ENCODE measurements around the gene KRT12. TPM values are rescaled to one million over a fixed set of nuclear protein-coding genes. Genes with fewer than 3 reads are reported as not detected.

Gene KRT12
- total RNA-seq, 2 experiments from 2014 or later, result not detected

DNA sequence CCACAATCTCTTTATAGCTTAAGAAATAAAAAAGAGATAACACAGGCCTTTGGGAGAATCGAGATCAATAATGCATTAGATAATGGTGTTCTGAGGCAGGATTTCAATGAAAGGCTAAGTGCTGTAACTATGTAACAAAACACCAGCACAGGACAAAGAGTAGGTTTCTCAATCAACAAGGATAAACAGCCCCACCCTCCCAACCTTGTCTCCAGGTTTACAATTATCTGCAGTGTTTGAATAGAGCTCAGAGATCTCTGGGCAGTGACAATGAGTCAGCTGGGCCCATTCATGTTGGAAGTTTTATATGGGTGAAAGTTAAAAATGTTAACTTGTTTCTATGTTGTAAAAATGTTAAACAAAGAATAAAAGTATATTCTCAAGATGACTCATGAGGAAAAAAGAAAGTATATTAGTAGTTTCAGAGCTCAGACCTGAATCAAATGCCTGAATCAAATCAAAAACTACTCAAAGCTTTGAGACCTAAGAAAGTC, 35.0 kb upstream of the KRT12 start:
- POLR2A ChIA-PET, result no interaction called here

DNA sequence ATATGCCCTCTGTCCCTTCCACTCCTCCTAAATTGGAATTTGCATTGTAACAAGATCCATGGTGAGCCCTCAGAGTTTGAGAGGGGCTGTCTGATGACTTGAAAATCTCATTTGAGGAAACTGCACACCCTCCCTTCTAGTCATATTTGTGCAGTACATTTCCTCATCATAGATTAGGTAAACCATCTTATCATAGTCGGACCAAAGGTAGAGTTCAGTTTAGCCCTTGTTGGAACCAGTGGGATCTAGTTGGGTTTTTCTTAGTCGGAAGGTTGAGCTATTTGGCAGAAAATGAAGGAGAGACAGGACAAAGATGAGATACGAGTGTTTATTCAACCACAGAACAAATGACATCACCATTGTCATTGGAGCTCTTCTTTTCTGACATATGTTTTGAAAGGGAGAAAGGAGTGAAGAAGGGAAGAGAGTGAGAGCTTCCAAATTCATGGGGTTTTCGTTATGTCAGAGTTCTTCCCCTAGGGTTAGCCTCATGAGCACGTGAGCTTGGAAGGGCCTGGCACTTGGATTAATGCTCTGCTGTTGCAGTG, 33.9 kb upstream of the KRT12 start:
- peaks cover 7% of the 10 kb centered on the region for H3K4me1 Mint-ChIP-seq
- no peaks in the 10 kb centered on the region for H3K36me3 Mint-ChIP-seq
- peaks cover 10% of the 10 kb centered on the region for H3K27me3 Mint-ChIP-seq
- H3K9me3 Mint-ChIP-seq, result no peaks in the 10 kb centered on the region
- no peak for ATAC-seq (ENCODE audit: low read depth)
- no peak overlapping the region for H3K27ac Mint-ChIP-seq
- POLR2A ChIA-PET, result no interaction called here
- DNase-seq, result no peak
- H3K4me3 Mint-ChIP-seq, result no peak overlapping the region

More for the DNA sequence above, 35.0 kb upstream of the KRT12 start:
- no peak overlapping the region for H3K4me3 Mint-ChIP-seq
- H3K27ac Mint-ChIP-seq, result no peak overlapping the region
- DNase-seq (no peak), ATAC-seq (ENCODE audit: low read depth) (no peak)
- H3K27me3 Mint-ChIP-seq, result peaks cover 8% of the 10 kb centered on the region
- no peaks in the 10 kb centered on the region for H3K9me3 Mint-ChIP-seq
- H3K4me1 Mint-ChIP-seq, result peaks cover 5% of the 10 kb centered on the region
- H3K36me3 Mint-ChIP-seq, result no peaks in the 10 kb centered on the region

- peaks cover 6% of the 10 kb centered on the region for H3K4me1 Mint-ChIP-seq
- peaks cover 12% of the 10 kb centered on the region for H3K27me3 Mint-ChIP-seq
- no peaks in the 10 kb centered on the region for H3K9me3 Mint-ChIP-seq
- H3K4me3 Mint-ChIP-seq, result no peak overlapping the region
- no peaks in the 10 kb centered on the region for H3K36me3 Mint-ChIP-seq
- POLR2A ChIA-PET, result no interaction called here
- no peak overlapping the region for H3K27ac Mint-ChIP-seq
- DNase-seq, result no peak
- no peak for ATAC-seq (ENCODE audit: low read depth)
Observed at GRCh38 chr17:40896916-40897455, 30.0 kb upstream of the KRT12 start.

DNA sequence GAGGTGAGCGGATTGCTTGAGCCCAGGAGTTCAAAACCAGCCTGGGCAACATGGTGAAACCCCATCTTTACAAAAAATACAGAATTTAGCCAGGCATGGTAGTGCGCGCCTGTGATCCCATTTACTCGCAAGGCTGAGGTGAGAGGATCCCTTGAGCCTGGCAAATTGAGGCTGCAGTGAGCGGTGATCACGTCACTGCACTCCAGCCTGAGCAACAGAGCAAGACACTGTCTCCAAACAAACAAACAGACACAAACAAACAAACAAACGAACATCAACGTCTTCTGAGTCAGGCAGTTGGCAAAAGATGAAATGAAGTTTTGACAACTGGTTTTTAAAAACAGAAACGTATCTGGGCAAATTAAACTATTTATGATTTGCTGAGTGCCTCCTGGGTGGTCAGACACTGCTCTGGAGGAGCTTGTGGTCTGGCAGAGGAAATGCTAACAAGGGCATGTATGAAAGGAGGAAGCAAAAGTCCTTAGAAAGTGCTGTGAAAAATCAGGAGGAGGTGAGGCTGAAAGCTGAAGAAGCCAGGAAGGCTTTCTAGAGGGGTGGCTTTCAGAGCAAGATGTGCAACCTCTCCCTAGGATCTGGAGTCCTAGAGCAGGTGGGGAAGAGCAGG, 28.2 kb upstream of the KRT12 start:
- POLR2A ChIA-PET, result no interaction called here
- Mint-ChIP-seq H3K9me3 (no peaks in the 10 kb centered on the region), H3K27me3 (peaks cover 12% of the 10 kb centered on the region), H3K27ac (no peak overlapping the region), H3K4me3 (no peak overlapping the region), H3K36me3 (no peaks in the 10 kb centered on the region), H3K4me1 (peaks cover 6% of the 10 kb centered on the region)
- no peak for DNase-seq
- no peak for ATAC-seq (ENCODE audit: low read depth)

DNA sequence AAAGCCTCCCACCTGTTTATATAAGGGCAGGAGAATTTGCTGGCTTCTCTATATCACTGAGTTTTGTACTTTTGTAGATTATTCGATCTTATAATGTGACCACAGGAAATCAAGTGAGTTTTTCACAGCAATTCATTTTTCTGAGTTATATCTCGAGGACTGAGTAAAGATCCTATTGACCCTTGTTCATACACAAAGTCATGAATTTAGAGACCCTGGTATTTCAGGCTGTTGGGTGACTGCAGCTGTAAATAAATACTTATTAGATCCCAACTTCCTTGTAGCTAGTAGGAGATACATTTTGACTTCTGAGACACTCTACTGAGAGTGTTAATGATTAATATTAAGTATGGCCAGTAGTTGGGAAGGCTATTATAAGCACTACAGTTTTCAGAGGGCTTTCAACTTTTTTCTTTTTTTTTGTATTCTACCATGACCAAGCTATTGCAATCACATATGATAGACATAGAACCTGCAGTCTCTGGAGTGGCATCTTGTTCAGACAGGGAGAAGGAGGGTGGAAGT, 21.2 kb upstream of the KRT12 start:
- ATAC-seq (ENCODE audit: low read depth) (no peak), DNase-seq (no peak)
- POLR2A ChIA-PET, result no interaction called here
- Mint-ChIP-seq H3K4me3 (no peak overlapping the region), H3K36me3 (no peaks in the 10 kb centered on the region), H3K9me3 (no peaks in the 10 kb centered on the region), H3K27ac (no peak overlapping the region), H3K4me1 (no peaks in the 10 kb centered on the region), H3K27me3 (peaks cover 45% of the 10 kb centered on the region)

GRCh38 chr17:40886090-40886489, 19.1 kb upstream of the KRT12 start:
- no peaks in the 10 kb centered on the region for H3K9me3 Mint-ChIP-seq
- H3K4me1 Mint-ChIP-seq, result no peaks in the 10 kb centered on the region
- POLR2A ChIA-PET, result no interaction called here
- no peak overlapping the region for H3K4me3 Mint-ChIP-seq
- no peak for ATAC-seq (ENCODE audit: low read depth)
- H3K27me3 Mint-ChIP-seq, result peaks cover 45% of the 10 kb centered on the region
- no peaks in the 10 kb centered on the region for H3K36me3 Mint-ChIP-seq
- DNase-seq, result no peak
- H3K27ac Mint-ChIP-seq, result no peak overlapping the region

- Mint-ChIP-seq H3K4me1 (no peaks in the 10 kb centered on the region), H3K27me3 (peaks cover 45% of the 10 kb centered on the region), H3K9me3 (no peaks in the 10 kb centered on the region), H3K27ac (no peak within 1 kb of the TSS), H3K36me3 (no peaks in the 10 kb centered on the region), H3K4me3 (no peak within 1 kb of the TSS)
- POLR2A ChIA-PET, result no interaction called here
- no peak for ATAC-seq (ENCODE audit: low read depth)
- no peak for DNase-seq
Observed at GRCh38 chr17:40884708-40885512, 17.9 kb upstream of the KRT12 start, which contains the start of gene KRT20. TSS of gene KRT20 (minus strand) at chr17:40885242. CDS start at chr17:40885185, 57 bp downstream.

- H3K36me3 Mint-ChIP-seq, result no peaks in the 10 kb centered on the region
Observed at GRCh38 chr17:40883626-40884334, 16.8 kb upstream of the KRT12 start.

GRCh38 chr17:40883031-40883430, 16.0 kb upstream of the KRT12 start:
- DNase-seq, result no peak
- H3K27ac Mint-ChIP-seq, result no peak overlapping the region
- no peaks in the 10 kb centered on the region for H3K9me3 Mint-ChIP-seq
- no peak for ATAC-seq (ENCODE audit: low read depth)
- H3K36me3 Mint-ChIP-seq, result no peaks in the 10 kb centered on the region
- H3K27me3 Mint-ChIP-seq, result peaks cover 28% of the 10 kb centered on the region
- no peaks in the 10 kb centered on the region for H3K4me1 Mint-ChIP-seq
- POLR2A ChIA-PET, result no interaction called here
- H3K4me3 Mint-ChIP-seq, result no peak overlapping the region

More at GRCh38 chr17:40883626-40884334, 16.8 kb upstream of the KRT12 start:
- Mint-ChIP-seq H3K27ac (no peak overlapping the region), H3K27me3 (peaks cover 35% of the 10 kb centered on the region), H3K9me3 (no peaks in the 10 kb centered on the region), H3K4me1 (no peaks in the 10 kb centered on the region), H3K4me3 (no peak overlapping the region)
- POLR2A ChIA-PET, result no interaction called here
- ATAC-seq (ENCODE audit: low read depth), result no peak
- DNase-seq, result no peak

DNA sequence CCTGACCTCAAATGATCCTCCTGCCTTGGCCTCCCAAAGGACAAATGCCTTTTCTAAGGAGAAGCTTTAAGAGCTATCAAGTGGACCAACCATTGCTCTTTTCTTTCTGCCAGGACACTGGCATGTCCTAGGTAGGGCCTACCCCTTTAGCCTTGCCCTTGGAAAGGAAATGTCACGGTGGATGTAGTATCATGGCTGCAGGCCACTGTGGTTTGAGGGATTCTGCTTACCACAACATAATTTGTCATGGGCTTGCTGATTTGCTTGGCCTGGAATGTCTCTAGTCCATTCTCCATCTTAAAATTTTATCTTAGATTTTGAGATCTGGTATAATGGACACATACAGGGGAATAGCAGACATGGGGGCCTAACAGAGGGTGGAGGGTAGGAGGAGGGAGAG, 12.0 kb upstream of the KRT12 start:
- H3K27me3 Mint-ChIP-seq, result peaks cover 17% of the 10 kb centered on the region
- H3K9me3 Mint-ChIP-seq, result no peaks in the 10 kb centered on the region
- DNase-seq, result no peak
- H3K27ac Mint-ChIP-seq, result no peak overlapping the region
- no peaks in the 10 kb centered on the region for H3K4me1 Mint-ChIP-seq
- H3K4me3 Mint-ChIP-seq, result no peak overlapping the region
- no peak for ATAC-seq (ENCODE audit: low read depth)
- H3K36me3 Mint-ChIP-seq, result no peaks in the 10 kb centered on the region
- POLR2A ChIA-PET, result no interaction called here

- H3K27ac Mint-ChIP-seq, result no peak overlapping the region
Observed at GRCh38 chr17:40878044-40878443, 11.0 kb upstream of the KRT12 start.

DNA sequence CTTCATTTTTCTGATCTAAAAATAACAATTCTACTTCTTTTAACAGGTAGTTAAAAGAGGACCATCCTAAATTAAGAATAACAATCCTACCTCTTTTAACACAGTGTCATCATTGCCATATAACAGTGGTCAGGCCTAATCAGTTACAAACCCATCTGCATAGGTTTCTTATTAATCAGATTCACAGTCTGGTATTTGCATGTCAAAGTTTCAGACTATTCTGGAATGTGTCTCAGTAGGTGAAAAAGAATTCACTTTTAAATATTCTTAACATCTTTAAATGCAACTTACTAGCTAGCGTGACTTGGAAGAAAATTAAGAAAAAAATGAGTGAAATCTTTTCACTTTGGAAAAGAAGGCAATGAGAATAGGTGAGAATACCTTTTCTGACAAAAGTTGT, 6.8 kb upstream of the KRT12 start:
- POLR2A ChIA-PET, result no interaction called here
- no peak for DNase-seq
- Mint-ChIP-seq H3K36me3 (no peaks in the 10 kb centered on the region), H3K27ac (no peak overlapping the region), H3K27me3 (peaks cover 32% of the 10 kb centered on the region), H3K4me3 (no peak overlapping the region), H3K4me1 (no peaks in the 10 kb centered on the region), H3K9me3 (no peaks in the 10 kb centered on the region)
- ATAC-seq (ENCODE audit: low read depth), result no peak

More at GRCh38 chr17:40878044-40878443, 11.0 kb upstream of the KRT12 start:
- ATAC-seq (ENCODE audit: low read depth) (no peak), DNase-seq (no peak)
- POLR2A ChIA-PET, result no interaction called here
- peaks cover 18% of the 10 kb centered on the region for H3K27me3 Mint-ChIP-seq
- no peaks in the 10 kb centered on the region for H3K36me3 Mint-ChIP-seq
- H3K4me1 Mint-ChIP-seq, result no peaks in the 10 kb centered on the region
- no peaks in the 10 kb centered on the region for H3K9me3 Mint-ChIP-seq
- H3K4me3 Mint-ChIP-seq, result no peak overlapping the region

- POLR2A ChIA-PET, result no interaction called here
- DNase-seq (no peak), ATAC-seq (ENCODE audit: low read depth) (no peak)
- Mint-ChIP-seq H3K36me3 (no peaks in the 10 kb centered on the region), H3K27ac (no peak overlapping the region), H3K9me3 (no peaks in the 10 kb centered on the region), H3K4me1 (no peaks in the 10 kb centered on the region), H3K27me3 (peaks cover 32% of the 10 kb centered on the region), H3K4me3 (no peak overlapping the region)
Observed at GRCh38 chr17:40873255-40873654, 6.2 kb upstream of the KRT12 start.
